ENCODE results near the gene BSPRY. TPM values are rescaled to one million over a fixed set of nuclear protein-coding genes. Genes with fewer than 3 reads are reported as not detected.

BSPRY gene
- total RNA-seq, 1 experiment from 2014 or later = 6.4 TPM

DNA sequence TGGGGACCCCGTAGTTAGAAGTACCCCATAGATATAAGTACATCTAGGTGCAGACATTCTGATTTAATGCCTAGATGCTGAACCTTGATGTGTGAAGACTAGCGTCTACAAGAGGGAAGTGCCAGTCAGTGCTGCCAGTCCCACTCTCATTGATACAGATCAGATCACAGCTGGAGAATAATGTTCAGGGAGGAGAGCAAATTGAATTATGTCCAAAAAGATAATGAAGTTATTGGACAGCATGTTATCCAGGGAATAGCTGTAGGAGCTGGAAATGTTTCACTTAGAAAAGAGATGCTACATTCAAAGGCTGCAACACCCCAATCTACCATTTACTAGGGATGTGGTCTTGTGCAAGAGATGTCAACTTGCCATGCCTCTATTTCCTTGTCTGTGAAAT is 30.3 kb upstream of the BSPRY start:
- TF ChIP-seq, protein P1, sequence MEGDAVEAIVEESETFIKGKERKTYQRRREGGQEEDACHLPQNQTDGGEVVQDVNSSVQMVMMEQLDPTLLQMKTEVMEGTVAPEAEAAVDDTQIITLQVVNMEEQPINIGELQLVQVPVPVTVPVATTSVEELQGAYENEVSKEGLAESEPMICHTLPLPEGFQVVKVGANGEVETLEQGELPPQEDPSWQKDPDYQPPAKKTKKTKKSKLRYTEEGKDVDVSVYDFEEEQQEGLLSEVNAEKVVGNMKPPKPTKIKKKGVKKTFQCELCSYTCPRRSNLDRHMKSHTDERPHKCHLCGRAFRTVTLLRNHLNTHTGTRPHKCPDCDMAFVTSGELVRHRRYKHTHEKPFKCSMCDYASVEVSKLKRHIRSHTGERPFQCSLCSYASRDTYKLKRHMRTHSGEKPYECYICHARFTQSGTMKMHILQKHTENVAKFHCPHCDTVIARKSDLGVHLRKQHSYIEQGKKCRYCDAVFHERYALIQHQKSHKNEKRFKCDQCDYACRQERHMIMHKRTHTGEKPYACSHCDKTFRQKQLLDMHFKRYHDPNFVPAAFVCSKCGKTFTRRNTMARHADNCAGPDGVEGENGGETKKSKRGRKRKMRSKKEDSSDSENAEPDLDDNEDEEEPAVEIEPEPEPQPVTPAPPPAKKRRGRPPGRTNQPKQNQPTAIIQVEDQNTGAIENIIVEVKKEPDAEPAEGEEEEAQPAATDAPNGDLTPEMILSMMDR (IDR thresholded peaks at IDR 0.05) = no peak
- TF ChIP-seq SP1 (CRISPR knock-in tag; conservative IDR thresholded peaks at IDR 0.05) (no peak), E2F1 (CRISPR knock-in tag; IDR thresholded peaks at IDR 0.05) (no peak), CDX4 (CRISPR knock-in tag; IDR thresholded peaks at IDR 0.05; ENCODE audit: borderline replicate concordance) (no peak), MAX (CRISPR knock-in tag; IDR thresholded peaks at IDR 0.05) (no peak), KAT7 (CRISPR knock-in tag; IDR thresholded peaks at IDR 0.05; ENCODE audit: borderline replicate concordance) (no peak), ZNF121 (CRISPR knock-in tag; IDR thresholded peaks at IDR 0.05) (no peak), TEAD4 (CRISPR knock-in tag; IDR thresholded peaks at IDR 0.05) (no peak), MYBL2 (CRISPR knock-in tag; IDR thresholded peaks at IDR 0.05) (no peak), IRF1 (CRISPR knock-in tag; IDR thresholded peaks at IDR 0.05) (no peak)
- TF ChIP-seq, protein P2, sequence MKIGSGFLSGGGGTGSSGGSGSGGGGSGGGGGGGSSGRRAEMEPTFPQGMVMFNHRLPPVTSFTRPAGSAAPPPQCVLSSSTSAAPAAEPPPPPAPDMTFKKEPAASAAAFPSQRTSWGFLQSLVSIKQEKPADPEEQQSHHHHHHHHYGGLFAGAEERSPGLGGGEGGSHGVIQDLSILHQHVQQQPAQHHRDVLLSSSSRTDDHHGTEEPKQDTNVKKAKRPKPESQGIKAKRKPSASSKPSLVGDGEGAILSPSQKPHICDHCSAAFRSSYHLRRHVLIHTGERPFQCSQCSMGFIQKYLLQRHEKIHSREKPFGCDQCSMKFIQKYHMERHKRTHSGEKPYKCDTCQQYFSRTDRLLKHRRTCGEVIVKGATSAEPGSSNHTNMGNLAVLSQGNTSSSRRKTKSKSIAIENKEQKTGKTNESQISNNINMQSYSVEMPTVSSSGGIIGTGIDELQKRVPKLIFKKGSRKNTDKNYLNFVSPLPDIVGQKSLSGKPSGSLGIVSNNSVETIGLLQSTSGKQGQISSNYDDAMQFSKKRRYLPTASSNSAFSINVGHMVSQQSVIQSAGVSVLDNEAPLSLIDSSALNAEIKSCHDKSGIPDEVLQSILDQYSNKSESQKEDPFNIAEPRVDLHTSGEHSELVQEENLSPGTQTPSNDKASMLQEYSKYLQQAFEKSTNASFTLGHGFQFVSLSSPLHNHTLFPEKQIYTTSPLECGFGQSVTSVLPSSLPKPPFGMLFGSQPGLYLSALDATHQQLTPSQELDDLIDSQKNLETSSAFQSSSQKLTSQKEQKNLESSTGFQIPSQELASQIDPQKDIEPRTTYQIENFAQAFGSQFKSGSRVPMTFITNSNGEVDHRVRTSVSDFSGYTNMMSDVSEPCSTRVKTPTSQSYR (CRISPR knock-in tag; IDR thresholded peaks at IDR 0.05) = no peak
- Mint-ChIP-seq H3K9me3 (no peaks in the 10 kb centered on the region), H3K4me1 (no peaks in the 10 kb centered on the region), H3K27ac (no peak overlapping the region), H3K36me3 (no peaks in the 10 kb centered on the region), H3K27me3 (ENCODE audit: low read depth) (peaks cover 20% of the 10 kb centered on the region), H3K4me3 (no peak overlapping the region)
- DNase-seq (ENCODE audit: low spot score) (no peak), ATAC-seq (no peak)
- ChIA-PET CTCF (no interaction called here), POLR2A (no interaction called here)

GRCh38 chr9:113320051-113320450 is 29.3 kb upstream of the BSPRY start:
- ATAC-seq (no peak), DNase-seq (ENCODE audit: low spot score) (no peak)
- Mint-ChIP-seq H3K36me3 (no peaks in the 10 kb centered on the region), H3K4me3 (no peak overlapping the region), H3K27ac (no peak overlapping the region), H3K9me3 (no peaks in the 10 kb centered on the region), H3K27me3 (ENCODE audit: low read depth) (peaks cover 20% of the 10 kb centered on the region), H3K4me1 (no peaks in the 10 kb centered on the region)
- TF ChIP-seq, protein P3, sequence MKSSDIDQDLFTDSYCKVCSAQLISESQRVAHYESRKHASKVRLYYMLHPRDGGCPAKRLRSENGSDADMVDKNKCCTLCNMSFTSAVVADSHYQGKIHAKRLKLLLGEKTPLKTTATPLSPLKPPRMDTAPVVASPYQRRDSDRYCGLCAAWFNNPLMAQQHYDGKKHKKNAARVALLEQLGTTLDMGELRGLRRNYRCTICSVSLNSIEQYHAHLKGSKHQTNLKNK (CRISPR knock-in tag; IDR thresholded peaks at IDR 0.05) = no peak
- TF ChIP-seq, protein P4, sequence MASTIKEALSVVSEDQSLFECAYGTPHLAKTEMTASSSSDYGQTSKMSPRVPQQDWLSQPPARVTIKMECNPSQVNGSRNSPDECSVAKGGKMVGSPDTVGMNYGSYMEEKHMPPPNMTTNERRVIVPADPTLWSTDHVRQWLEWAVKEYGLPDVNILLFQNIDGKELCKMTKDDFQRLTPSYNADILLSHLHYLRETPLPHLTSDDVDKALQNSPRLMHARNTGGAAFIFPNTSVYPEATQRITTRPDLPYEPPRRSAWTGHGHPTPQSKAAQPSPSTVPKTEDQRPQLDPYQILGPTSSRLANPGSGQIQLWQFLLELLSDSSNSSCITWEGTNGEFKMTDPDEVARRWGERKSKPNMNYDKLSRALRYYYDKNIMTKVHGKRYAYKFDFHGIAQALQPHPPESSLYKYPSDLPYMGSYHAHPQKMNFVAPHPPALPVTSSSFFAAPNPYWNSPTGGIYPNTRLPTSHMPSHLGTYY (CRISPR knock-in tag; IDR thresholded peaks at IDR 0.05) = no peak
- TF ChIP-seq ESRRA (CRISPR knock-in tag; IDR thresholded peaks at IDR 0.05; ENCODE audit: borderline replicate concordance) (no peak), NFYB (CRISPR knock-in tag; conservative IDR thresholded peaks at IDR 0.05; ENCODE audit: low read depth) (no peak), NR1H2 (CRISPR knock-in tag; IDR thresholded peaks at IDR 0.05) (no peak)
- TF ChIP-seq, protein P5, sequence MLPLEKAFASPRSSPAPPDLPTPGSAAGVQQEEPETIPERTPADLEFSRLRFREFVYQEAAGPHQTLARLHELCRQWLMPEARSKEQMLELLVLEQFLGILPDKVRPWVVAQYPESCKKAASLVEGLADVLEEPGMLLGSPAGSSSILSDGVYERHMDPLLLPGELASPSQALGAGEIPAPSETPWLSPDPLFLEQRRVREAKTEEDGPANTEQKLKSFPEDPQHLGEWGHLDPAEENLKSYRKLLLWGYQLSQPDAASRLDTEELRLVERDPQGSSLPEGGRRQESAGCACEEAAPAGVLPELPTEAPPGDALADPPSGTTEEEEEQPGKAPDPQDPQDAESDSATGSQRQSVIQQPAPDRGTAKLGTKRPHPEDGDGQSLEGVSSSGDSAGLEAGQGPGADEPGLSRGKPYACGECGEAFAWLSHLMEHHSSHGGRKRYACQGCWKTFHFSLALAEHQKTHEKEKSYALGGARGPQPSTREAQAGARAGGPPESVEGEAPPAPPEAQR (CRISPR knock-in tag; IDR thresholded peaks at IDR 0.05) = no peak
- ChIA-PET POLR2A (no interaction called here), CTCF (no interaction called here)

Data from WTC11 (cell line).